ENCODE results near the gene DHRS9. TPM values are rescaled to one million over a fixed set of nuclear protein-coding genes. Genes with fewer than 3 reads are reported as not detected.

DHRS9 gene
- total and polyA plus RNA-seq, 4 donors, result 1.5 to 17.2 (median 4.0) TPM

DNA sequence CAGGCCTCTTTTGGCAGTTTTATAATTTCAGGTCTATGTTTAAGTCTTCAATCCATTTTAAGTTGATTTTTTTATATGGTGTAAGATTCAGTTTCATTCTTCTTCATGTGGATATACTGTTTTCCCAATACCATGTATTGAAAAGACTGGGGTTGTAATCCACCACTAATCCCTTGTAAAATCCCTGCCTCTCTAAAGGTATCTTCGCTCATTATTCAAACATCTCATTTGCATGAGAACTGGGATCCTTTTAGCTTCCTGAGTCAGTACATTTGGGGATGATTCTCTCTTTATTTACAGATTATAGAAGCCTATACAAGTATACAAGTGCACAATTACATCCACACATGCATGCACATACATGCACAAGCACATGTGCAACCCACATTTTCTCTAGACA is 25.3 kb downstream of the DHRS9 start:
- Histone ChIP-seq H3K27me3 (ENCODE audit: control insufficient read depth in 3 of 3, insufficient read depth in 3 of 3, low read length in 2 of 3) (no peaks in the 10 kb centered on the region), H3K9me3 (ENCODE audit: control insufficient read depth in 4 of 4, insufficient read depth in 3 of 4, low read length in 3 of 4) (no peaks in the 10 kb centered on the region), H3K27ac (ENCODE audit: low read depth in 1 of 2, low read length in 1 of 2) (no peak overlapping the region), H3K4me3 (no peak overlapping the region), H3K36me3 (ENCODE audit: control insufficient read depth in 4 of 4, insufficient read depth in 4 of 4, low read length in 4 of 4) (no peaks in the 10 kb centered on the region), H3K9ac (ENCODE audit: insufficient read depth in 1 of 2, low read length in 2 of 2) (no peak overlapping the region), H3K4me1 (ENCODE audit: control insufficient read depth in 5 of 5, insufficient read depth in 5 of 5, low read length in 5 of 5) (peaks cover 0 to 6% (median 0%) of the 10 kb centered on the region in 5 donors)
- ATAC-seq (ENCODE audit: insufficient read depth, low FRiP score) (no peak), DNase-seq (no peak)
- TF ChIP-seq CTCF (IDR thresholded peaks at IDR 0.05; ENCODE audit: control extremely low read depth, extremely low read depth), result no peak
- WGBS, 2 donors, result 96 to 97% methylated on average over 1 of the region's 1 CpG

GRCh38 chr2:169095621-169096105 is 26.3 kb downstream of the DHRS9 start:
- ATAC-seq (ENCODE audit: insufficient read depth, low FRiP score), result peak; percentile 45
- H3K36me3 ChIP-seq (ENCODE audit: control insufficient read depth in 4 of 4, insufficient read depth in 4 of 4, low read length in 4 of 4), result no peaks in the 10 kb centered on the region
- no peak overlapping the region for H3K9ac ChIP-seq (ENCODE audit: insufficient read depth in 1 of 2, low read length in 2 of 2)
- DNase-seq, result no peak
- no peak overlapping the region for H3K27ac ChIP-seq (ENCODE audit: low read depth in 1 of 2, low read length in 1 of 2)
- no peaks in the 10 kb centered on the region for H3K9me3 ChIP-seq (ENCODE audit: control insufficient read depth in 4 of 4, insufficient read depth in 3 of 4, low read length in 3 of 4)
- 32 to 58% methylated on average over 5 of the region's 5 CpGs for WGBS, 2 donors
- H3K4me3 ChIP-seq, result no peak overlapping the region
- H3K4me1 ChIP-seq (ENCODE audit: control insufficient read depth in 5 of 5, insufficient read depth in 5 of 5, low read length in 5 of 5), result peaks cover 0 to 6% (median 0%) of the 10 kb centered on the region in 5 donors
- no peak for TF ChIP-seq CTCF (IDR thresholded peaks at IDR 0.05; ENCODE audit: control extremely low read depth, extremely low read depth)
- no peaks in the 10 kb centered on the region for H3K27me3 ChIP-seq (ENCODE audit: control insufficient read depth in 3 of 3, insufficient read depth in 3 of 3, low read length in 2 of 3)

- Histone ChIP-seq H3K27ac (ENCODE audit: low read depth in 1 of 2, low read length in 1 of 2) (no peak overlapping the region), H3K9me3 (ENCODE audit: control insufficient read depth in 4 of 4, insufficient read depth in 3 of 4, low read length in 3 of 4) (no peaks in the 10 kb centered on the region), H3K4me1 (ENCODE audit: control insufficient read depth in 5 of 5, insufficient read depth in 5 of 5, low read length in 5 of 5) (no peaks in the 10 kb centered on the region), H3K4me3 (no peak overlapping the region), H3K27me3 (ENCODE audit: control insufficient read depth in 3 of 3, insufficient read depth in 3 of 3, low read length in 2 of 3) (no peaks in the 10 kb centered on the region), H3K9ac (ENCODE audit: insufficient read depth in 1 of 2, low read length in 2 of 2) (no peak overlapping the region), H3K36me3 (ENCODE audit: control insufficient read depth in 4 of 4, insufficient read depth in 4 of 4, low read length in 4 of 4) (no peaks in the 10 kb centered on the region)
- TF ChIP-seq CTCF (IDR thresholded peaks at IDR 0.05; ENCODE audit: control extremely low read depth, extremely low read depth), result no peak
- DNase-seq (no peak), ATAC-seq (ENCODE audit: insufficient read depth, low FRiP score) (no peak)
- WGBS, 2 donors, result 92 to 93% methylated on average over 1 of the region's 1 CpG
Observed at GRCh38 chr2:169104848-169105247, 35.5 kb downstream of the DHRS9 start.

DNA sequence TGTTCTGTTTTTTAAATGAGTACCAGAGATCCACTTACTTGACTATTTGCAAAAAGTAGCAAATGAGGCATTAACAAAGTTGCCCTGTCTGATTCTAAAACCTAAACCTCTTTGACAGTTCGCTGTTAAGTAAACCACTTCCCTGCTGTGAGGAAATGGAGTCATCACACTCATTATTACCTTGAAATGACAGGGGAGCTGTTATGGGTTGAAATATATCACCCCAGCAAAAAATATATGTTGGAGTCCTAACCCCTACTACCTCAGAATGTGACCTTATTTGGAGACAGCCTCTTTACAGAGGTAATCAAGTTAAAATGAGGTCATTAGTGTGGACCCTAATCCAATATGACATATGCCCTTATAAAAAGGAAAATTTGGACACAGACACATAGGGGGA is 36.1 kb downstream of the DHRS9 start:
- no peak for TF ChIP-seq CTCF (IDR thresholded peaks at IDR 0.05; ENCODE audit: control extremely low read depth, extremely low read depth)
- DNase-seq (no peak), ATAC-seq (ENCODE audit: insufficient read depth, low FRiP score) (no peak)
- Histone ChIP-seq H3K9me3 (ENCODE audit: control insufficient read depth in 4 of 4, insufficient read depth in 3 of 4, low read length in 3 of 4) (no peaks in the 10 kb centered on the region), H3K27ac (ENCODE audit: low read depth in 1 of 2, low read length in 1 of 2) (no peak overlapping the region), H3K4me1 (ENCODE audit: control insufficient read depth in 5 of 5, insufficient read depth in 5 of 5, low read length in 5 of 5) (no peaks in the 10 kb centered on the region), H3K4me3 (no peak overlapping the region), H3K36me3 (ENCODE audit: control insufficient read depth in 4 of 4, insufficient read depth in 4 of 4, low read length in 4 of 4) (no peaks in the 10 kb centered on the region), H3K9ac (ENCODE audit: insufficient read depth in 1 of 2, low read length in 2 of 2) (no peak overlapping the region), H3K27me3 (ENCODE audit: control insufficient read depth in 3 of 3, insufficient read depth in 3 of 3, low read length in 2 of 3) (no peaks in the 10 kb centered on the region)
- 16 to 51% methylated on average over 1 of the region's 1 CpG for WGBS, 2 donors
